Esophagus squamous epithelium (tissue), 5 donors: ENCODE measurements around the gene CRYBG2. TPM values are rescaled to one million over a fixed set of nuclear protein-coding genes. Genes with fewer than 3 reads are reported as not detected.
A peak's percentile ranks its signal among the peaks of the same experiment; 100 is the strongest.

ENCODE experiments used
- DNase-seq: peaks from one replicate; lab custom pipeline; 2025; lab: John Stamatoyannopoulos, UW
- H3K27ac ChIP-seq, 4 donors: fragments of 200-600 bp; sonication (generic); one replicate each; pipeline ENCODE4 v1.5.1; 2016 to 2019; ENCODE audit warnings: mild to moderate bottlenecking in 1 of 4
- H3K27me3 ChIP-seq, 4 donors: fragments of 200-600 bp; sonication (generic); 1 replicate in 3 of 4; 2 replicates in 1 of 4; pipeline versions ENCODE4 v1.5.1 to v1.6.0; 2017 to 2021; ENCODE audit warnings: antibody characterized with exemption in 1 of 4
- H3K36me3 ChIP-seq, 3 donors: fragments of 200-600 bp; sonication (generic); one replicate each; pipeline ENCODE4 v1.5.1; 2016 to 2019
- H3K4me1 ChIP-seq, 3 donors: fragments of 200-600 bp; sonication (generic); one replicate each; pipeline ENCODE4 v1.5.1; 2017 to 2019
- H3K4me3 ChIP-seq, 4 donors: fragments of 200-600 bp; sonication (generic); 1 replicate in 3 of 4; 2 replicates in 1 of 4; pipeline ENCODE4 v1.5.1; 2016 to 2019; ENCODE audit warnings: mild to moderate bottlenecking in 2 of 4, moderate library complexity in 1 of 4
- H3K9me3 ChIP-seq, 3 donors: fragments of 200-600 bp; sonication (generic); one replicate each; pipeline ENCODE4 v1.5.1; 2016 to 2019
- POLR2A ChIP-seq, 4 donors: fragments of 450-650 bp; IDR thresholded peaks; one replicate each; pipeline ENCODE4 v1.6.1; 2017; ENCODE audit warnings: antibody characterized with exemption in 4 of 4, mild to moderate bottlenecking in 4 of 4, moderate library complexity in 3 of 4
- WGBS, 2 donors: methylation state at CpG; one replicate each; pipeline ENCODE4 v1.1.5; 2018; 5-methylcytosine and 5-hydroxymethylcytosine counted together
- intact Hi-C: fragments of 100-400 bp; cut with DNase I; formaldehyde crosslinking; loops from one replicate; pipeline ENCODE4 v1.15.0; 2022
- total RNA-seq, 4 donors: library from RNA; depleted of rRNA; stranded (reverse); fragments of >200 nt; gene quantifications; one replicate each; pipeline ENCODE4 v1.1.0, GENCODE V29; 2016
- TF ChIP-seq, protein P1 (sequence below), 6 experiments: fragments of 450-650 bp in 4 of 6; fragments of 200-600 bp in 2 of 6; sonication (generic) in 2 of 6; IDR thresholded peaks; one replicate each; pipeline ENCODE4 v1.5.1; 2016 to 2019; ENCODE audit warnings: antibody characterized with exemption in 6 of 6, mild to moderate bottlenecking in 4 of 6, moderate library complexity in 4 of 6
- donor health status: DM: yes; HTN: yes; CAD: no.

The CRYBG2 gene
- total RNA-seq, 4 donors from 2014 or later = 35.8 to 305 (median 122) TPM

DNA sequence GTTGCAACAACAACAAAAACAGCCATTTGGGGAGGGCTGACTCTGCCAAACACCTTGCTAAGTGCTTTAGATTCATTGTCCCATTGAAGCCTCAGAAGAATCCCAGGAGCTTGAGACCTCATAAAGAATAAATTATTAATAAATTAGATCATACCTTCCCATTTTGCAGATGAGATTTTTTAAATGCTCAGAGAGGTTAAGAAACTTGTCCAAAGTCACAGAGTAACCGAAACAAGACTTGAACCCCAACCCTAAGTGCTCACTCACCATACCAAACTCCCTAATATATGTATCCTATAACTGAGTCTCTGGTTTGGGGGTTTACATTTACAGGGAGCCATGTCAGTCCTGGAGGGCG is 3.6 kb downstream of the CRYBG2 start:
- Histone ChIP-seq H3K27ac (peak overlapping the region; percentile 85 to 95 (median 92)), H3K27me3 (peaks cover 0 to 10% (median 0%) of the 10 kb centered on the region in 4 donors), H3K4me3 (peak overlapping the region in 2 of 4 donors; percentile 54 to 59), H3K36me3 (peaks cover 0 to 22% (median 8%) of the 10 kb centered on the region in 3 donors), H3K9me3 (no peaks in the 10 kb centered on the region), H3K4me1 (peaks cover 14 to 63% (median 19%) of the 10 kb centered on the region in 3 donors)
- WGBS, 2 donors = 61 to 94% methylated on average over 2 of the region's 2 CpGs
- intact Hi-C loops = no loop called here
- no peak for DNase-seq
- TF ChIP-seq POLR2A (IDR thresholded peaks at IDR 0.05) = no peak
- TF ChIP-seq, protein P1, sequence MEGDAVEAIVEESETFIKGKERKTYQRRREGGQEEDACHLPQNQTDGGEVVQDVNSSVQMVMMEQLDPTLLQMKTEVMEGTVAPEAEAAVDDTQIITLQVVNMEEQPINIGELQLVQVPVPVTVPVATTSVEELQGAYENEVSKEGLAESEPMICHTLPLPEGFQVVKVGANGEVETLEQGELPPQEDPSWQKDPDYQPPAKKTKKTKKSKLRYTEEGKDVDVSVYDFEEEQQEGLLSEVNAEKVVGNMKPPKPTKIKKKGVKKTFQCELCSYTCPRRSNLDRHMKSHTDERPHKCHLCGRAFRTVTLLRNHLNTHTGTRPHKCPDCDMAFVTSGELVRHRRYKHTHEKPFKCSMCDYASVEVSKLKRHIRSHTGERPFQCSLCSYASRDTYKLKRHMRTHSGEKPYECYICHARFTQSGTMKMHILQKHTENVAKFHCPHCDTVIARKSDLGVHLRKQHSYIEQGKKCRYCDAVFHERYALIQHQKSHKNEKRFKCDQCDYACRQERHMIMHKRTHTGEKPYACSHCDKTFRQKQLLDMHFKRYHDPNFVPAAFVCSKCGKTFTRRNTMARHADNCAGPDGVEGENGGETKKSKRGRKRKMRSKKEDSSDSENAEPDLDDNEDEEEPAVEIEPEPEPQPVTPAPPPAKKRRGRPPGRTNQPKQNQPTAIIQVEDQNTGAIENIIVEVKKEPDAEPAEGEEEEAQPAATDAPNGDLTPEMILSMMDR (IDR thresholded peaks at IDR 0.05) = no peak

DNA sequence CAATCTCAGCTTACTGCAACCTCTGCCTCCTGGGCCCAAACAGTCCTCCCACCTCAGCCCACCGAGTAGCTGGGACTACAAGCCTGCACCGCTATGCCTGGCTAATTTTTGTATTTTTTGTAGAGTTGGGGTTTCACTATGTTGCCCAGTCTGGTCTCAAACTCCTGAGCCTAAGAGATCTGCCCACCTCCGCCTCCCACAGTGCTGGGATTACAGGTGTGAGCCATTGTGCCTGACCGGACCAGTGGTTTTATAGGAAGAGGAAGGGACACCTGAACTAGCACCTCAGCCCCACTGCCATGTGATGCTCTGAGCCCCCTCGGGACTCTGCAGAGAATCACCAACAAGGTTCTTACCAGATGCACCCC is 4.1 kb downstream of the CRYBG2 start:
- H3K4me3 ChIP-seq = peak overlapping the region in 2 of 4 donors; percentile 7 to 54
- H3K4me1 ChIP-seq = peaks cover 13 to 58% (median 14%) of the 10 kb centered on the region in 3 donors
- H3K27ac ChIP-seq = peak overlapping the region; percentile 21 to 95 (median 92)
- peaks cover 0 to 27% (median 8%) of the 10 kb centered on the region in 3 donors for H3K36me3 ChIP-seq
- intact Hi-C loops = no loop called here
- no peak for DNase-seq
- no peaks in the 10 kb centered on the region for H3K9me3 ChIP-seq
- TF ChIP-seq POLR2A (IDR thresholded peaks at IDR 0.05) = no peak
- TF ChIP-seq, protein P1 (IDR thresholded peaks at IDR 0.05) = no peak
- 77 to 86% methylated on average over 4 to 5 of the region's 5 CpGs for WGBS, 2 donors
- H3K27me3 ChIP-seq = peaks cover 0 to 10% (median 0%) of the 10 kb centered on the region in 4 donors

DNA sequence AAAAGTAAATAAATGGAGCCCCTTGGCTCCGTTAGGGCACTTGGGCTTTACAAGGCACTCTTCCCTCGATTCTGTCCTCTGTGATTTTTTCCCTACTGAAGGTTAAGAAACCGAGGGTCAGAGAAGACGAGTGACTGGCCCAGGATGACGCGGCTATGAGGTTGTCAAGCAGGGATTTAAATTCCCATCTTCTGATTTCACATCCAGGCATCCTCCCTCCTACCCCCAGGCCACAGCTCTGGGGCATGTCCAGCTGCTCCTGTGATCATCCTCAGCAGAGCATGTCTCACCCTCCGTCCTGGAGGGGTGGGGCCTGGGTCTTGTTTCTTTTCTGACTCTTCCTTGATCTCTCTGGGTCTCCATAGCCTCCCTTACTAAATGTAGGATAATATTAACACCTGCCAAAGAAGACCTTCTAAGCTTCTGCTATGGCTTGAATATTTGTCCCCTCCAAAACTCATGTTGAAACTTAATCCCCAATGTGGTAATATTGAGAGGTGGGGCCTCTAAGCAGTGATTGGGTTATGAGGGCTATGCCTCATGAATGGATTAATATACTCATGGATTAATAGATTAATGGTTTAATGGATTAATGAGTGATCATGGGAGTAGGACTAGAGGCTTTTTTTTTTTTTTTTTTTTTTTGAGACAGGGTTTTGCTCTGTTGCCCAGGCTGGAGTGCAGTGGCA is 4.6 kb downstream of the CRYBG2 start:
- intact Hi-C loops = no loop called here
- Histone ChIP-seq H3K4me1 (peaks cover 8 to 53% (median 9%) of the 10 kb centered on the region in 3 donors), H3K27me3 (peaks cover 0 to 7% (median 0%) of the 10 kb centered on the region in 4 donors), H3K27ac (peak overlapping the region in 3 of 4 donors; percentile 90 to 95 (median 95)), H3K36me3 (peaks cover 0 to 32% (median 8%) of the 10 kb centered on the region in 3 donors), H3K9me3 (no peaks in the 10 kb centered on the region), H3K4me3 (no peak overlapping the region)
- TF ChIP-seq, protein P1 (IDR thresholded peaks at IDR 0.05) = no peak
- TF ChIP-seq POLR2A (IDR thresholded peaks at IDR 0.05) = no peak
- WGBS, 2 donors = 71% methylated on average over 7 of the region's 7 CpGs
- DNase-seq = no peak

DNA sequence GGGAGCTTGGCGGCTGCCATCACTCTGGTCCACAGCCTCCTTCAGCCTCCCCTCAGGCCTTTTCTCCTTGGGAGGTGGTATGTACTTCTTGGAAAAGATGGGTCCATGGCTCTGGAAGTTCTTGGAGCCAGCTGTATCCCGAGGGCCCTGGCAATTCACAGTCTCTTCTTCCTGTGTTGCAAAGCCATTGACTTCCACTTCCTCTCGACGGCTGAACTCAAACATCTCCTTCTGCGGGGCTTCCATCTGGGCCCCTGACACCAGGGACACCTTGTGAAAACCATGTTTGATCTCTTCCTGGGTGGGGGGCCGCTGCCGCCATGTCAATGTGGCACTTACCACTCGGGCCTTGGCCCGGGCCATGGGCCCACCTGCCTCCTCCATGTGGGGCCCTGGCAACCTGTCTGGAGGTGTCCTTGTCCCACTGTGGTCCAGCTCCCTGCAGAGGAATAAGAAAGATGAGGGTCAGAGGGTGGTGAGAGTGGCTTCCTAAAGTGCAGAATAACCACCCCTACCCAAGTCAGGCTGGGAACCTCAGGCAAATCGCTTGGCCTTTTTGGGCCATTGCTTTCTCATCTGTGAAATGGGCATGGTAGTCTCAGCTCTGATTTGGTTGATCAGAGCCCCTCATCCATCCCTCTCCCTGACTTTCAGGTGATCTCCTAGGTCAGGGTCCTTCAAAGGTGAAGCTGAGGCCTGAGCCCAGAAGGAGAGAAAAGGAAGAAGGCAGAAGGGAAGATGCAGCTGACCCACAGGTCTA is 7.5 kb downstream of the CRYBG2 start:
- 56 to 87% methylated on average over 6 of the region's 10 CpGs for WGBS, 2 donors
- no peak overlapping the region for H3K27ac ChIP-seq
- intact Hi-C loops = no loop called here
- H3K27me3 ChIP-seq = no peaks in the 10 kb centered on the region
- no peak for TF ChIP-seq POLR2A (IDR thresholded peaks at IDR 0.05)
- TF ChIP-seq, protein P1 (IDR thresholded peaks at IDR 0.05) = no peak
- H3K4me1 ChIP-seq = peaks cover 6 to 24% (median 7%) of the 10 kb centered on the region in 3 donors
- H3K4me3 ChIP-seq = no peak overlapping the region
- DNase-seq = no peak
- H3K36me3 ChIP-seq = peaks cover 0 to 61% (median 8%) of the 10 kb centered on the region in 3 donors
- H3K9me3 ChIP-seq = no peaks in the 10 kb centered on the region

DNA sequence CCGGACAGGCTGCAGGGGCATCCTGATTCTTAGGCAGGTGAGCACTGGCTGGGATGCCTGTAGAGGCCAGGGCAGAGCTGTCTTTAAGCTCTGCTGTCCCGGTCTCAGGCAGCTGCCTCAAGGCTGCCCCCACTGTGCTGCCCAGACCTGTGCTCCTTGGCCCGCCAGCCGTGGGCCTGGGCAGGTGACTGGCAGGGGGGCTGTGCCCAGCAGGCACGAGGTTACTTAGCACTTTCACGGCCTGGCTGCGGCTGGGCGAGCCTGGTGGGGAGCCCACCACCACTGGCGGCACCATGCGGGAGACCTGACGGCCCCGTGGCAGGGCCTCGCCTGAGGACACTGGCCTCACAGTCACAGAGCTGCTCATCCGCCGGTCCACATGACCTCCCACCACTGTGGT is 8.2 kb downstream of the CRYBG2 start:
- DNase-seq = no peak

More for the DNA sequence above, 8.2 kb downstream of the CRYBG2 start:
- peaks cover 2 to 17% (median 4%) of the 10 kb centered on the region in 3 donors for H3K4me1 ChIP-seq
- H3K27me3 ChIP-seq = no peaks in the 10 kb centered on the region
- H3K4me3 ChIP-seq = no peak overlapping the region
- TF ChIP-seq, protein P1 (IDR thresholded peaks at IDR 0.05) = no peak
- TF ChIP-seq POLR2A (IDR thresholded peaks at IDR 0.05) = no peak
- H3K9me3 ChIP-seq = no peaks in the 10 kb centered on the region
- no peak overlapping the region for H3K27ac ChIP-seq
- intact Hi-C loops = no loop called here
- H3K36me3 ChIP-seq = peaks cover 0 to 64% (median 8%) of the 10 kb centered on the region in 3 donors
- WGBS, 2 donors = 60% methylated on average over 1 of the region's 15 CpGs; no CpG with 5 or more reads in 1 of the 2 donors
